ENCODE data around the gene PODXL2.

Gene PODXL2, protein sequence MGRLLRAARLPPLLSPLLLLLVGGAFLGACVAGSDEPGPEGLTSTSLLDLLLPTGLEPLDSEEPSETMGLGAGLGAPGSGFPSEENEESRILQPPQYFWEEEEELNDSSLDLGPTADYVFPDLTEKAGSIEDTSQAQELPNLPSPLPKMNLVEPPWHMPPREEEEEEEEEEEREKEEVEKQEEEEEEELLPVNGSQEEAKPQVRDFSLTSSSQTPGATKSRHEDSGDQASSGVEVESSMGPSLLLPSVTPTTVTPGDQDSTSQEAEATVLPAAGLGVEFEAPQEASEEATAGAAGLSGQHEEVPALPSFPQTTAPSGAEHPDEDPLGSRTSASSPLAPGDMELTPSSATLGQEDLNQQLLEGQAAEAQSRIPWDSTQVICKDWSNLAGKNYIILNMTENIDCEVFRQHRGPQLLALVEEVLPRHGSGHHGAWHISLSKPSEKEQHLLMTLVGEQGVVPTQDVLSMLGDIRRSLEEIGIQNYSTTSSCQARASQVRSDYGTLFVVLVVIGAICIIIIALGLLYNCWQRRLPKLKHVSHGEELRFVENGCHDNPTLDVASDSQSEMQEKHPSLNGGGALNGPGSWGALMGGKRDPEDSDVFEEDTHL

GRCh38 chr3:127628788-127629466, at the start of gene PODXL2:
TSS of gene PODXL2 (plus strand) at chr3:127629185. CDS start at chr3:127629220, 35 bp downstream.
- DNase-seq = peak; percentile 41

DNA sequence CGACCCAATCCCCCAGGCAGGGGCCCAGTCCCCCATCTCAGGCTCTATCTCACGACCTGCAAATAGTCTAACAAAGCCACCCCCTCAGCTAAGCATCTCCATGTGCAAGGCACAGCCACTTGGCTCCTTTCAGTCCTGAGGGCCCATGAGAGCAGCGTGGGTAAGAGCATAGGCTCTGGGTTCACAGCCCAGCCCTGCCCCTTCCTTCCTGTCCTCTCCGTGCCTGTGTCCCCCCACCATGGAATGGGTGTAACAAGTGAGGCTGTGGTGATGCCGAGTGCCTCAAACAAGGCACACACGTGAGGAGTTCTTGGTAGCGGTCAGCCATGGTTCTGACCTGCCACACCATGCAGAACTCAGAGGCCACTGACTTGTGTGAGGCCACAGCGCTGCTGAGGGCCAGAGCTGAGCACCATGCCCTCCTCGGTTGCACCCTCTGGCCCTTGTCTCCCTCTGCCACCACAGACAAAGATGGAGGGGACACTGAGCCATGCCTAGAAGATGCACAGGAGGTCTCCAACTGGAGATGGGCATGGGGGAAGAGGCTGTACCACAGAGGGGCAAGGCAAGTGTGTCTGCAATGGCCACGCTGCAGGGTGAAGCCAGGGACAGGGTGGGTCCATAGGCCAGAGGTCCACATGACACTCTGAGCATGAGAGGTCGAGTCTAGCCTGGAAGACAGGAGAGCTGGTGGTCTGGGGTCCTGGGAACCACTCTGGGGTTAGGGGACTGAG, 48.5 kb upstream of the PODXL2 start:
- DNase-seq = no peak

DNA sequence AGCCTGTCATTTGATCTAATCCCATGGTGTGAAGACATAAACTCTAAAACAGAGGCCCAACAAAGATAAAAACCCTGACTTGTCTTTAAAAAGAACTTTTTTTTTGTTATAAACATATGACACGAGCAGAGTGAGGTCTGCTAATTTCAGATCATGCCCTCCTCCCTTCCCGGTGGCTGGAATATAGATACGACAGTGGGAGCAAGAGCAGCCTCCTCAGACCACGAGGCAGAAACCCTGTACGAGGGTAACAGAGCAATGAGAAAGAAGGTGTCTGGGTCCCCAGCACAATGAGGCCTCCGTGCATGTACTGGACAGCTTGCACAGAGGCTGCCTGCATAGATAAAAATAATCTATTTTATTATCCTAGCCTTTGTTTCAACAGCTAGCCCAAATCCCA, 44.3 kb upstream of the PODXL2 start:
- no peak for DNase-seq

DNA sequence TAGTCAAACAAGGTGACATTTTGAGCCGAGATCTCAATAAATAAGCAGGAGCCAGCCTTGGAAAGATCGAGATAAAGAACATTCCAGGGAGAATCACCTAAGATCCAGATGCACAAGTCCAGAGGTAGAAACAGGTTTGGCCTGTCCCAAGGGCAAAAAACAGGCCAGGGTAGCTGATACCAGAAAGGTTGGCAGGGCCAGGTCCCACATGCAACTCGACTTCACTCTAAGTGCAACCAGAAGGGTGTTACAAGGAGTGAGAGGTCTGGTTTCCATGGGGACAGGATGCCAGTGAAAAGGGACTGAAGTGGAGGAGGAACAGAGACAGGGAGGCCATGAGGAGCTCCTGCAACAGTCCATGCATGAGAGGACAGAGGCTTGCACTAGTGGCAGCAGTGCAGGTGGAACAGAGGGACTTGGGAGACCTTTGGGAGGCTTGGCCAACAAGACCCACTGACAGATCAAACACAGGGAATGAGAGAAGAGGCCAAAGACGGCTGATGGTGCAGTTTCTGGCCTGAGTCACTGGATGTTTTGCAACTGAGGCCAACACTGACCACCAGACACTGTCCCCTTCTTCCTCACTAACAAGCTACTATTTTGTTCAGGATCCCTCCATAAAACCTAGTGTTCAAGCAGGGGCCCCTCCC, 43.7 kb upstream of the PODXL2 start:
- DNase-seq = no peak

GRCh38 chr3:127585813-127586413, 43.1 kb upstream of the PODXL2 start:
- DNase-seq = no peak

- DNase-seq = no peak
These were observed 41.1 kb upstream of the PODXL2 start for GRCh38 chr3:127587876-127588275.

DNA sequence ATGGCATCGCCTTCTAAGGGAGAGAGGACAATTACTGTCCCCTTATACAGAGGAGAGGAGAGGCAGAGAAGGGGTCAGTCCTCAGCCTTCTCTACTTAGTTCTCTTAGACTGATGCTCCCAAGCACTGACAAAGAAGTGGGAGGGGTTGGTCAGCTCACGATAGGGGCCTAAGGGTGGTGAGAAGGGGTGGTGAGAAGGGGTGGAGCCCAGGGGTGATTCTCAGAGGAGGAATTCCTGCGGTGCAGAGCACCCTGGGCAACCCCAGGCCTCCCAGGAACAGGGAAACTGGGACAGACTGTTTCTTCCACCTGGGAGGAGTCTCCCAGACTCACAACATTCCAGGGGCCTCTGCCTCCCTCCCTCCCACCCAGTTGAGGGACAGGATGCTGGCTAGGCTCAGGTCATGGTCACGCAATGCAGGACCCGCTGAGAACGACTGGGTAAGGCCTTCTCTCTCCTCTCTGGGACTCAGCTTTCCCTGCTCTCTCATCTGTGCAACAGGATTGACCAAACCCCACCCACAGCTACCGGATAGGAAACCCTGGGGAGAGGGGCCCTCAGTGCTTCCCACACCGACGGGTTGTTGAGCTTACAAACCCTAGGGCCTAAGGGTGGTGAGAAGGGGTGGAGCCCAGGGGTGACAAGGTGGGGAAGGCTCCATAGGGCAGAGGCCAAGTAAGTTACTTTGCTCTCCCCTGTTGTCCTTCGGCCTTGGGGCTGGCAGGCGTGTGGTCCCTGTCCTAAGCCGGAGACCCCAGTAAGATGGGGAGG, 40.0 kb upstream of the PODXL2 start:
- peak; percentile 10 for DNase-seq

GRCh38 chr3:127589600-127590281, 39.2 kb upstream of the PODXL2 start:
- peak; percentile 16 for DNase-seq

- peak; percentile 40 for DNase-seq
These were observed 38.7 kb upstream of the PODXL2 start for GRCh38 chr3:127590282-127590592.

- peak; percentile 67 for DNase-seq
These were observed 38.2 kb upstream of the PODXL2 start, which contains the start of gene TPRA1 for GRCh38 chr3:127590593-127591465. TSS of gene TPRA1 (minus strand) at chr3:127590733. CDS start at chr3:127580146, 10,587 bp downstream.

- no peak for DNase-seq
These were observed 35.8 kb upstream of the PODXL2 start for GRCh38 chr3:127593178-127593577.

DNA sequence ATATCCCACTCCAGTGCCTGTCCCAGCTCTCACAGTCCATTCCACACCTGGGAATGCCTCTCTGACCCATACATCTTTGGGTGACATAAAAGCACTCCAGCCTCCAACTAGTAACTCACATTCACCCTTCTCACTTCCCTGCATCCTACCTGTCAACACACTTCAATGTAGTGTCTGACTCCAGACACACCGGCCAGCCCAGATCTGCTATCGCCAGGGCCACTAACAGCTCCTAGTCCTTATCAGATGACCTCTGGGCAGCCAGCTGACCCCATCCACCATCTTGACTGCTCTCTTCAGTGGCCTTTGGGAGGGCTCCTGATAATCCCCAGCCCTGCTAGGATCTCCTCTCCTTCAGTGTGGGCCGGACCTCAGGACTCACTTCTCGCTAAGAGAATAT, 33.7 kb upstream of the PODXL2 start:
- DNase-seq = no peak

DNA sequence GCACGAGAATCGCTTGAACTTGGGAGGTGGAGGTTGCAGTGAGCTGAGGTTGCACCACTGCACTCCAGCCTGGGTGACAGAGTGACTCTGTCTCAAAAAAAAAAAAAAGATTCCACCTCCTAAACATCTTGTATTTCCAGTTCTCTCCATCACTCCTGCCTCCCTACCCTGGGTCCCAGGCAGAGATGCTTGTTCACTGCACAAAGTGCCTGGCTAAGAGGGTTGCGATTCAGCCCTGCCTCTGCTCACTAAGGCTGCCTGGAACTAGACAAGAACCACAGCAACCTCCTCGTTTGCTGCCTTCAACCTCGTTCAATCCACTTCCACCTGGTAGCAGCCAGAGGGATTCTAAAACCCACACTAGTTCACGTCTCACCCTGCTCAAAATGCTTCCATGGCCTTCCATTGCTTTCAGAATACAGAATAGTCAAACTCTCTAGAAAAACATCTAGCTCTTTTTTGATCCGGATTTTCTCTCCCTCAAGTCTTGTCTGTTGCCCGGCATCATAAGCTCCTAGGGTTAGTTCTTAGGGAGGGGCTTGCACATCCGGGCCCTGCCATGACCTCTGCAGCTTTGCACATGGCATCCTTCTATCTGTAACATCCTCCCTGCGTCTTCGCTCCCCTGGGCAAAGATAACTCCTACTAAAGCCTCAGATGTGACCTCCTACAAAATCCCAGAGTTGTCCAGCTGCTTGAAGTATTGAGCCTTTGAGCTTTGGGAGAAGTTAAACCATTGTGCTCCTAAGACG, 31.8 kb upstream of the PODXL2 start:
- DNase-seq = no peak

- no peak for DNase-seq
These were observed 30.0 kb upstream of the PODXL2 start for GRCh38 chr3:127598841-127599570.

DNA sequence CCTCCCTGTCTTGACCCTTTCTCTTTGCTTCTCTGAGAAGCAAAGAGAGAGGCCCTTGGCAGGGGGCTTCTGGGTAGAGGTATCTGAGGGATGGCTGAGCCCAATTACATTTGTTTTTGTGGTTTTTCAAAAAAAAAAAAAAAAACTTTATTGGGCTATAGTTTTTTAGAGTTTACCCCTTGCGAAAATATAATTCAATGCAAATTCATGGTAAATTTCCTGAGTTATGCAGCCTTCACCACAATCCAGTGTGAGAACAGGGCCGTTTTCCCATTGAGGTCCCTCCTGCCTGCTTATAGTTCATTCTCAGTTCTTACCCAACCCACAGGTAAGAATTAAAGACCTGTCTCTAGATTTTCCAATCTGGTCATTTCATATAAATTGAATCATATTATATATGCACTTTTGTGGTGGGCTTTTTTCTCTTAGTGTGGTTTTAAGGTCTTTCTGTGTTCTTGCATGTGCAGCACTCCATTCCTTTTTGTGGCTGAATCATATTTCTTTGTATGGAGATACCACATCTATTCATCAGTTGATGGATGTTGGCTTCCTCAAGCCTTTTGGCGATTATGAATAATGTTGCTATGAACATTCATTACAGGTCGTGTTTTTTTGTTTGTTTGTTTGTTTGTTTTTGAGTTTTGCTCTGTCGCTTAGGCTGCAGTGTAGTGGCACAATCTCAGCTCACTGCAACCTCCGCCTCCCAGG, 28.1 kb upstream of the PODXL2 start:
- DNase-seq = no peak

- DNase-seq = no peak
These were observed 24.9 kb upstream of the PODXL2 start for GRCh38 chr3:127604035-127604434.

GRCh38 chr3:127604546-127605165, 24.3 kb upstream of the PODXL2 start:
- DNase-seq = no peak
